HG03097 (cell line): Measurements from ENCODE around the gene CARD10.
A peak's percentile ranks its signal among the peaks of the same experiment; 100 is the strongest.

Experiments
- ATAC-seq: cut with Tn5 transposase; IDR thresholded peaks from one replicate; pipeline ENCODE4 v1.9.1; 2021; ENCODE audit not compliant: unreplicated experiment, low FRiP score

The CARD10 gene

DNA sequence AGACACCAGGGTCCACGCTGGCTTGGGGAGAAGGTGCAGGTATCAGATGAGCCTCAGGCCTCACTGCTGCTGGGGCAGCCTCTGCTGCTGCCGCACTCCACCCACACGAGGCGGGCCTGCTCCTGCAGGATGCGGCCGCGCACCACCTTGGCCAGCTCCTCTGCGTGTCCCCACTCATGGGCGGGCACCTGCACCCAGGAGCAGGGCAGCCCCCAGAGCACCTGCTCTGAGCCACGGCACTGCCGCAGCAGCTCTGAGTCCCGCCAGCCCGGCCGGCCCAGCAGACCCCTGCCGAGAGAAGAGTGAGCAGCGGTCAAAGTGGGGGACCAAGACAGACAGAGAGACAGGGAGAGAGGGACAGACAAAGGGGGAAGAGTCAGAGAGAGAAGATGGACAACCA is 28.1 kb downstream of the CARD10 start:
- ATAC-seq: no peak

DNA sequence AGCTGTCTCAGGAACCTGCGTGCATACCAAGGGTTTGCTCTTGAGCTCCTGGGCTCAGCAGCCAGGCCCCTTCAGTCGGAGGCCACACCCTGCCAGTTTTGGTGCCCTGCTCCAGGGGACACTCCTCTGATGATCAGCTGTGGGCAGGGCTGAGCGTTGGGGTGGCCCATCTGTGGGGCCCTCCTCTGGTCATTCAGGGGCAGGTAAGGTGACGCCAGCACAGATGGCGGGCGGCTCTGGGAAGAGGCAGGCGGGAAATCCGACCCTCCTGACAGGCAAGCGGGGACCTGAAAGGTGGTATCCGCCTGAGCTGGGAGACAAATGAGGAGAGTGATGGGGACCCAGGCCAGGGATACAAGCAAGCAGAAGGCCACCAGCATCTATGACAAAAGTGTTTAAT is 29.2 kb downstream of the CARD10 start:
- ATAC-seq: no peak

DNA sequence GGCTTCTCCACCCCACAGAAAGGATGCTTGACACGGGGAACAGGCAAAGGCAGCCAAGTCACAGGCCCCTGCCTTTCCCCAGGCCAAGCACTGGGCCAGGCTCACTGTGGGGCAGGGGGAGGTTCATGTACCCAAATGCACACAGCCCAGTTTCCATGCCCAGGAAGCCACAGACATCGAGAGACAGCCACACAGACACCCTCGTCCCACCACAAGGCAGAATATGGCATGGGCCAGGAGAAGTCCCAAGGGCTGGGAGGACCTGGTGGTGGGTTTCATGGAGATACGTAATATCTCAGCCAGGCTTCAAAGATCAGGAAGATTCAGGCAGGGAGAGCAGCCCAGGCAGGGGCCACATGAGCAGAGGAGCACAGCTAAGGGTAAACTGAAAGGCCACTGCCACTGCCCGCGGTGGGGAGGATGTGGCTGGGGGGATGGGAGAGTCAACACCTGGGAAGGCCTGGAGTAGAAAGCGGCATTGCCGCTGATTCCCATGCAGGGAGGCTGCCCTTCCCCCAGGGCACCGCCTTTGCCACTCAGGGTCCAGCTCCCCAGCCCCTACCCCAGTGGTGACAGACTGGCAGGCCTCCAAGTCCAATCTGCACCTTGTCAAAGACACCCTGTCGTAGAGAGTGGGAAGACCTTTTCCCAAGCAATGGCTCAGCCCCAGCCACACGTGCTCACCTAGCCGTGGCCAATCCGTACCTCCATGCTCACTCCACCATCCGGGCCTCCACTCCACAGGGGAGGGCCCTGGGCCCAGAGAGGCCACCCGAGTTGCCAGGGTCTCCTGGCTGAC is 30.7 kb downstream of the CARD10 start:
- no peak for ATAC-seq

DNA sequence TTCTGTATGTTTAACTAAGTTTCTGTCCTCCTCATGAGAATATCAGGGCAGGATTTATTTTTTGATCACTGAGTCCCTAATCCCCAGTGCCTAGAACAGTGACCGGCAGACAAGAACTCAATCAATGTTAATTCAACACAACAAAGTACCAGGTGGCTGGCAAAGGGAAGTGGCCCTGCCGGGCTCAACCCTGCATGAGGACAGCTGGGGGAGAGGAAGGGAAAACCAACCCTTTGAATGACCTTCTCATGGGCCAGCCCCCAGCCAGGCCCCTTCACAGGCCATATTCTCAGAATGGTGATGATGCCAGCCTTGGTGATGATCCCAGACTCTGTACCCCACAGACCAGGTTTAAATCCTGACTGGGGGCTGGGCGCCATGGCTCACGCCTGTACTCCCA is 31.6 kb downstream of the CARD10 start:
- ATAC-seq: no peak

DNA sequence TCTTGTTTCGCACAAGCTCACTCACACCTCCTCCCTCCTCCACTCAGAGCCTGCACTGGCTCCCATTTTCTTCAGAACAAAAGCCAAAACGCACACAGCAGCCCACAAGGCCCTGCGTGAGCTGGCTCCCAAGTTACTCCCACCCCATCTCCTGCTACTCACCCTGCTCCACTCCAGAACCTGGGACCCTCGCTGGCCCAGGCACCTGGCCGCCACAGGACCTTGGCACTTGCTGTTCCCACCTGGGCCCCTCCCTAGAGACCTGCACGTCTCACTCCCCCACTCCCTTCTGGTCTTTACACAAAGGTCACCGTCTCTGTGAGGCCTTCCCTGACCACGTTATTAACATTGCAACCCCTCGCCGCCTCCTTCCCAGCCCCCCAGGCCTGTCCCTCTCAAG is 32.1 kb downstream of the CARD10 start:
- ATAC-seq: no peak

DNA sequence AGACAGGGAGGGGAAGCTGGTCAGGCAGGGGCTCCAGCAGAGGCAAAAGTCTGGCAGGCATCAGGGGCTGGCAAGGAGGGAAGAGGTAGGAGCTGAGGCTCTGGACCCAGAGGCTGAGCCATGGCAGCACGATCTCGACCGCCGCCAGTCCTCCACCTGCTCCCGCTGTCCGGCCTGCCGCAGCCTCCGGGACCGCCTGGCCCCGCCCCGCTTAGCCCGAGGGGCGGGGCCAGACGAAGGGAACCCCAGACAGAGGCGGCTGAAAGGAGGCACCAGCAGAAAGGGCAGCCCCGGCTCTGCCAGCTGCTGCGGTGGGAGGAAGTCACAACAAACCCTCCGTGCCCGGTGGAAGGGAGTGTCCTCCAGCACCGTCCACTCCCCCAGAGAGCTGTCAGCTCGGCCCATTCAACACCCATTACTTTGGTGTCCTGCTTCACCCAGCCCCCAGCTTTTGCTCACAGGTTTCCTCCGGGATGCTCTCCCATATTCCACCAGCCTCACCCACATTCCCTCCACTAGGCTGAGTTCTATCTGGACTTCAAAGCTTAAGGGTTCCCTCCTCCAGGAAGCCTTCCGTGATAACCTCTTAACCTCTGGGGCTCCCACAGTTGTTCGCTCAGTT is 32.9 kb downstream of the CARD10 start, which contains the start of gene MFNG:
MFNG (minus strand) TSS at position 161 of the 622 bp plus-strand sequence. CDS start 207 bp downstream, outside the sequence.
- peak; percentile 37 for ATAC-seq

DNA sequence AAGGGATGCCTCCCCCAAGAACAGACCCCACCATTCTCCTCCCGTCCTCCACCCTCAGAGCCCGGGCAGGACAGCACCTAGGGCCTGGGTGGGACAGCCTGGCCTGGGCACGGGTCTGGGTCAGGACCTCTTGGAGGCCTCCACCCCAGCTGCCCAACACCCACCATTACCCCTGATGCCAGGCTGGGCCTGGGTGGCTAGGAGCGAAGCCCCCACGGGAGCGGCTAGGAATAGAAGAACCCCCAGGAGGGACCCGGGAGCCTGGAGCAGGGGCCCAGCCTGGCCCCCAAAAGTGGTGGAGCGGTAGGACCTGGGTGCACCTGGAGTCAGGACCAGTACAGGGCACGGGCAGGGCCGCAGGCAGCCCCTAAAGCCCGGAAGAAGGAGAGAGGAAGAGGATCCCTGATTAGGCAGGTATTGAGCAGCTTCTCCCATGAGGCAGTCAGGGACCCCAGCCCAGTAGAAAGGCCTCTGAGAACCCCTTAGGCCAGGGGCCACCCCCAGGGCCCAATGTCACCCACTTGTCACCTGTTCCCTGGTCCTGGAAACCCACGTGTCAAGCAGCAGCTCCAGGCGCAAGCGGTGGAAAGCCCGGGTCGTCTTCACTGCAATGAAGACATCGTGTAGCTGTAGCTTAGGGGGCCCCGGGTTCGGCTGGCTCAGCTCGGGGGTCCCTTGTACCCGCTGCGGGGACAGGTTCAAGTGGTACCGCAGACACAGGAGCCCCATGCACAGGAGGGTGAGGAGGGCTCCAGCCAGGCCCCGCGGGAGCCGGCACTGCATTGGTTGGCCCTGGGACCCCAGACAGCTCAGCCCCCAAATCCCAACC is 33.6 kb downstream of the CARD10 start:
- ATAC-seq: peak; percentile 7

DNA sequence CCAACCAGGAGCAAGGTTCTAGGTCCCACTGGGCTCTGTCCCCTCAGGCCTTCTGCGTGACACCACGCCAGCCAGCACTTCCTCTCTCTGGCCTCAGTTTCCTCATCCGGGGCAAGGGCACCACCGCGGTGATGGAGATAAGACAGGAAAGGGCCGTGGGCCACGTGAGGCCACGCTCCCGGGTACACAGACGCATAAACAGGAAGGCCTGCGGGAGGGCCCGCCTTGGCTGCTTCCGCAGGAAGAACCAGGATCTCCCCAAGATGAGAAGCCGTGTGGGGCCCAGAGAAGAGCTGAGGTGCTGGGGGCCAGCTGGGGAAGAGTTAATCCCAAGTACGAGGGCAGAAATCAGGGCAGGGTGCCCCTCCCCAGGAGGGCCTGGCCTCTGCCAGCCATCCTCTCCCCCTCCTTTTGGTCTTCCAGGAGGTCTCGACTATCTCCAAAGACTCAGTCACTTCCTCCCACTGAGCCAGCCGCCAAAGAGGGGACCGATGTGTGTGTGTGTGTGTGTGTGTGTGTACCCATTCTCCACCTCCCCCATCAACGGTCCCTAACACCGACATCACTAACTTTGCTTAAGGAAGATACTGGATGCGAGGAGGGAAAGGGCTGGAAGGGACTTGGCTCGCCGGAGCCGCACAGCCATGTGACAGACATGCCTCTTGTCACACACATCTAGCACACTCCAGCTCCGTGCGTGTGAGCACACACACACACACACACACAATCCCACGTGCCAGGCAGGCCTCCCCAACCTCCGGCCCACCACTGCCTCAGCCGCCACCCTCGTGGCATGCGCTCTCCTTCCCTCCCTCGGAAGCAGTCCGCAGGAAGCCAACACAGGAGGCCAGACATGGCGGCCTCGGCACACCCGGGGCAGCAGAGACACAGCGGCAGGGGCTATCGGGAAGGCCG is 34.5 kb downstream of the CARD10 start:
- ATAC-seq: no peak

DNA sequence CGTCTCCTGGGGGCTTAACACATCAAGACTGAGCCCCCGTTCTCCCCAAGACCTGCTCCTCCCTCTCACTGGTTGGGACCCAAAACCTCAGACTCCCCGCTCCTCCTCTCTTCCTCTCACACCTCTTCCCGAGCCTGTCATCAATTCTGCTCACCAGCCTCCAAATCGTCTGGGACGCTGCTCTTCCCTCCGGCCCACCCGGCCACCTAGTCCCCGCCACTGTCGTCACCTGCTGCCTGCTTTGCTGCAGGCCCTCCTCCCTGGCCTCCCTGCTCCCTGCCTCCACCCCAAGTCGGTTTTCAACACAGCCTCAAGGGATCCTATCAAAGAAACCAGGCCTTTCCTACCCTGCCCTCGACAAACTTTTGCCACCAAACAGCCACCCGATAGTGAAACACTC is 36.2 kb downstream of the CARD10 start:
- no peak for ATAC-seq

DNA sequence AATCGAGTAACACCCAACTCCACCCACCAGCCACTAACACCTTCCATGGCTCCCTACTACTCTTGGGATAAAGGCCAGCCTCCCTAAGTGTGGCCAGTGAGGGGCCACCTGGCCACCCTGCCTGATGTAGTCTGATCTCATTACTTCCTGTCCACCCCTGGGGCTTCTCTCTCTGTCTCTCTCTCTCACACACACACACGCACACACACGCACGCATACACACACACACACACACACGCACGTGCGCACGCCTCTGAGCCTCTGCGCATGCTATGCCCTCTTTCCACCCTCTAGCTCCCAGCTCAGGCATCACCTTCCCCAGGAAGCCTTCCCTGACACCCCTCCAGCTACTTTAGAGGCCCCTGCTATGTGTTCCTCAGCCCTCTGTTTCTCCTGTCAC is 37.0 kb downstream of the CARD10 start:
- ATAC-seq: no peak

DNA sequence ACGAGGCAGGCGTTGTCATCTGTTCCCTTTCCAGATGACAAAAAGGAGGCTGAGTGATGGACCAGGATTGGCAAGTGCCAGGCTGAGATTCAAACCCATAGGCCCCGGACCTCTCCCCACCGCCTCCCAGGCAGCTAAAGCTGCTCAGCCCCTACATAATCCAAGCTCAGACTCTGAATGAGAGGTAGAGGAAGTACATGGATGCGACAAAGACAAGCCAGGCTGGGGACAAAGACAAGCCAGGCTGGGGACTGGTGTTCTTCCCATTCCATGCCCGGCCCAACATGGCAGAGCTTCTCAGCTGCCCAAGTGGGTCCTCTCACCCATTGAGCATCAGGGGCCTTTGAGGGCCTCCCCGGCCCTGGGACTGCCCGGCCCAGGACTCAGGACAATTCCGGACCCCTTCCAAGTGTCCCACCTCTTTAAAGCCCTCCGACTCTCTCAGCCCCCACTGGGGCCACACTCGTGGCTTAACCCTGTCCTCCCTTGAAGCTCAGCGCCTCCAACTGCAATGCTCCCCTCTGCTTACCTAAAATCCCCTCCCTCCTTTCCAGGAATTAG is 37.8 kb downstream of the CARD10 start:
- no peak for ATAC-seq

DNA sequence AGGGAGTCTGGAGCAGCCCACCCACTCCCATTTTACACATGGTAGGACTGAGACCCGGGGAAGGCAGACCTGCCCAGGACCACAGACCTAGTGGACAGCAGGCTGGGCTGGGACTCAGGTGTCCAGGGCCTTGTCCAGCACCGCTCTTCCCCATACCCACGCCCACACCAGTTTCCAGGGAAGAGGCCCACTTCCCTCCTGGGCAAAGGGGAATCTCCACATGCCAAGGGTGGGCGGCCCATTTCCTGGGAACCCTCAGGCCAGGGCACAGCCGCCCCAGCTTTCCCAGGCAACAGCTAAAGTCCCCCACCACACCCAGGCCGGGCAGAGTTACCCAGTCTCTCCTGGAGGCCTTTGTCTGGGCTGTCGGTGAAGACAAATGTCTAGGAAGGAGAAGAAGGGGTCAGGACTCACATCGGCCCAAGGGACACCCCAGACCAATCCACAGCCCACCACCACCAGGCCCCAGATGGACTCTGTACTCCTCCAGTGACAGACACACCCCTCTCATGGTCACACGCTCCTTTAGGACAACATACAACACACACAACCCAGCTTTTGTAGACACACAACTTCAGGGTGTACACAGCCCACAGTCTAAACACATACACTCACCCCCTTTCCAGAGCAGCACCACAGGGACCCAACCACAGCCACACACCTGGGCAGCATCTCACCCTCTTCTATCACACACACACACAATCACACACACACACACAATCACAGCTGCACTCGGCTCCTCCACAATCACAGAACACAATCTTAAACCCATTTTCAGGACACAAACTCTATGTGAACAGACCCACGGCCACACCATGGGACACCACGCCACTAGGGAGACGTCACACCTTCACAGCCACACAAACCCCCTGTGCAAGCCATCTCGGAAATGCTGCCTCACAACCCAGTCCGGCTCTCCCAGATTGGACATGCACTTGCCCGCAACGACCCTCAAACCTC is 38.5 kb downstream of the CARD10 start:
- ATAC-seq: no peak

DNA sequence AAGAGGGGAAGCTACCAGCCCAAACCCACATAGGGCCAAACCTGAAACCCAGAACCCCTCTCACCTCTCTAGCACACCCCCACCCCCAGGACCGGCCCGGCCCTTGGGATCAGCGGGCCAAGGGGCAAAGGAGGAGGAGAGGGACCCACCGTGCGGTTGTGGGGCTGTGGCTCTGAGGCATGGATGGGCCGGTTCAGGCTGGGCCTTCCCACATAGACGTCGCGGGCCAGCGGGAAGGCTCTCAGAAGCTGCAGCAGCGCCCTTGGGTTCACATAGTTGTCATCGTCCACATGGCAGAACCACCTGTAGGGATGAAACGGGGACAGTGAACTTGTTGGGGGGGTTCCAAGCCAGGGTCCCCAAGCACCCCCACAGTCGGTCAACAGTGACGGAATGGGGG is 40.0 kb downstream of the CARD10 start:
- no peak for ATAC-seq

DNA sequence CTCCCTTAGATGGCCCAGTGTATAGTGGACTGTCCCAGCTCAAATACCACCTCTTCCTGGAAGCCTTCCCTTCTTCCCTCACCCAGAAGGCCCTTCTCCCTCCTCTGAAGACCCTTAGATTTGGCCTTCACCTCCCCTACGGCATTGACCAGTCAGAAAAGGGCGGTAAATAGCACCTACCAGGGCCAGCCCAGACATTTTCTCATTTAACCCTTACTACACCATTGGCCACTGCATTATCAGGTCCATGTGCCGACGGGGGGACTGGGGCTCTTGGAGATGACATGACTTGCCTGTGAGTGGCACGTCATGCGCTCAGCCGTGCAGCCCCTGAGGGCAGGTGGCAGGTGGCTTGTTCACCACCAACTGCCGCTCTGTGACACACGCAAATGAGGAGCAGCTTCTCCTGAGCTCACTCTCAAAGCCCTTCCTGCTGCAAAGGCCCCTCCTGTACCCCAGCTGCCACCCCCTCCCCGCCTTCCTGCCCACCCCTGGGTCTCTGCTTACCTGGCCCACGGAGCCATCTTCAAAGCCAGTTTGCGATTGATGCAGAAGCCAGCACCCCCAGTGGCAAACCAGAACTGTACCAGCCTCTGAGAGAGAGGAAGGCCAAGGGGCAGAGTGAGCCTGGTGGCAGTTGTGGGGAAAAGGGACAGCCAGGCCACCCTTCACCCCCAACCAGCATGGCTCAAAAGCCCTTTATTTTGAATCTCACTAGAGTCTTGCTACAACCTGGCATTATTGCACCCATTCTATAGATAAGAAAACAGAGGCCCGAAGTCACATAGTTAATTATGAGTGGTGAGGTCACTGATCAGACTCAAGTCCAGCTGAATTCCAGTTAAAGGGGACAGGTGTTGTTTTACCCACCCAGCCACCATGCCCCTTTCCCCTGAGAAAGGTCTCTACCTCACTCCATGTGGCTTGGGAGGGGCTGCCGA is 42.6 kb downstream of the CARD10 start:
- ATAC-seq: no peak

DNA sequence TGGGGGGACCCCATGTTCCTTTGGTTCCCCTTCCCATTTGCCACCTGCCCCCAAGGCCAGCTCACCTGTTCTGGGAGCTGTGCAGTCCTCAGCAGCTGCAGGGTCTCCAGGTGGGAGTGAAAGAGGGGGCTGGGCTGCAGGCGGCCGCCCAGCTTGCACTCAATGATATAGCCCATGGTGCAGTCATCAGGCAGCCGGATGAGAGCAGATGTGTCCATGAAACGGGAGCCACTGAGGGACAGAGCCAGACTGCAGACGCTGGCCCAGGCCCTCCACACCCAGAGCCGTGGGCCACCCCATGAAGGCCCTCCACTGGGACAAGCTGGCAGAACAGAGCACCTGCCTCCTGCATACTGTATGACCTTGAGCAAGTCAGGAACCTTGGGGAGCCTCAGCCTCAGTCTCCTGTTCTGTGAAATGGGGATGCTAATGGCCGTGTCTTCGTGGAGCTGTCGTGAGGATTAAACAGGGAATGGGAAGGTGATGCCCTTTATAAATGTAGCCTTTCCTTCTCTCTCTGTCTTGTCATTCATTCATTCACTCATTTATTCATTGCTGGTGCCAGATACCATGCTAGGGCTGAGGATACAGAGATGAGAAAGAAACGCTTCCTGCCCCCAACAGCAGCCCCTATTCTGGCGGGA is 44.6 kb downstream of the CARD10 start:
- no peak for ATAC-seq

DNA sequence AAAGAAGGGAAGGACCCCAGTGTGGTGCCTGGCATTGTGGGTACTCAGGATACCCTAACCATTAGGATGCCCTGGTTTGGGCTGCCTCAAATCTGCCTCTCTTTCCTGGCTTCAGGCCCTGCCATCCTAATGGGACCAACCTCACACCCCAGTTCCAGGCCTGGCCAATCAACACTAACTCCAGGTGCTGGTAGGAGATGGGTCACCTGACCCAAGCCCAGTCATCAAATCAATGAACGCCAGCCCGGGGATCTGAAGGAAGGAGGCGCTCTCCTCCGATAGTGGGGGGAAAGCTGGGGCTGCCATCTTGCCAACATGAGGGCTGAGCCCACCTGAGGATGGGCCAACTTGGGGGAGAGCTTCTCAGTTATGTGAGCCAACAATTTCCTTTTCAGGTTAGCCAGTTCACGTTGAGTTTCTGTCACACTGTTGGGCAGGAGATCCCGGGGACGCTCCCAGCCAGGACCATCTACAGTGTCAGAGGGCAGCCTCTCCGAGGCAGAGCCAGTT is 45.7 kb downstream of the CARD10 start:
- no peak for ATAC-seq

DNA sequence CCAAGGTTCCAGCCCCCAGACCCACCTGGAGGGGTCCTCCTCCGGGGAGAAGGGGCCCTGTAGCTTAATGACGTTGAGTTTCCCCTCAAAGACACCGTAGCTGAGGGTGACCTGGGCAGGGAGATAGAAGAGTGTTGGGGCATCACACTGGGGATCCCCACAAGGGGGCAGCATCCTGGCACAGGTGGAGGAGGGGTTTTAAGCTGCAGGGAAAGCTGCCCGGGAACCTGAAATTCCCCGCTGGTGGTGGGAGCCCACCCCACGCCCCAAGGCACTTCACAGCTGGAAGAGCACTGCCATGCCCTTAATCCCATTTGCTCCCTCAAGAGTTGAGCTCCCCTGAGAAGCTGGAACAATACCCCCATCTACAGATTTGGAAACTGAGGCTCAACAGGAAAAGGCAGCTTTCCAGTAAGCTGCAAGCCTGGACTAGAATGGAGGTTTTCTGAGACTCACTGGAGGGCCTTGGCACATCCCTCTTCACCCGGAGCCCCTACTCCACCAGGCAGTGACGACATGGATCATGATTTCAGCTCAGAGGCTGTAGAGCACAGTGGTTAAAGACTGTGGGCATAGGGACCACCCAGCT is 46.7 kb downstream of the CARD10 start:
- ATAC-seq: no peak
